Limb (tissue), 2 donors: ENCODE results near the gene CIPC.
A peak's percentile ranks its signal among the peaks of the same experiment; 100 is the strongest.

Experiments
- DNase-seq, 2 donors: peaks; one replicate each; pipeline ENCODE4 v3.0.0-alpha.2; 2016; ENCODE audit errors: extremely low spot score in 2 of 2

CIPC gene

DNA sequence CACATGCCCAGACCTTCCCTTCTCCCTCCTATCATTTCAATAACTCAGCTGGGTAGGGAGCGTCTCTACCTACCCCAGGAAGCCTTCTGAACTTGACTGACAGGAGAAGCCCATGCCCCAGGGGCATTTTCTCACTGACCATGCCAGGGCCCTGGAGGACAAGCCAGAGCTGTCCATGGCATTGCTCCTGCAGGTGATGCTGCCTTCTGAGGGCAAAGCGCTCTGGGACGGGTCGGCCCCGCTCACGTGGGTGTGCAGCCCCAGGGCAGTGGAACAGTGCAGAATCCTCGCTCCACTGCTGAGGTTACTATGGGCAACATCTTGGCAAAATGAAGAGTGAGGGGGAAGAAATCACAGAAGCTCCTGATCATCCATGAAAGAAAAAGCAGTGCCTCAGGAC, 28.5 kb upstream of the CIPC start:
- DNase-seq: no peak

DNA sequence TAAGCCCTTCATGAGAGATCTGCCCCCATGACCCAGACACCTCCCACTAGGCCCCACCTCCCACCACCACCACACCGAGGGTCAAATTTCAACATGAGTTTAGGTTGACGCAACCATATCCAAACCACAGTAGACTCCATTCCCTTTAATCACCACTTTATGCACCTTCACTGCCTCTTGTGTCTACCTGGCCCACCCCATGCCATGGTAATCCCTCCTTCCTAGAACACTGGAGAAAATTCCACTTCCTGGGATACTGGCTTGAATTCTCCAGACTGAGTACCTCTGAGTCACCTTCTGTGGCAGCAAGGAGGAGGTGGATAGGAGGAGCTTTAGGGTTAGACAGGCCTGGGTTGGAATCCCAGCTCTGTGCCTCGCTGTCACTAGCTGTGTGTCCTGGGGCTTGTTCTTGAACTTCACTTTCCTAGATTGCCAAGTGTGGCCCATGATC, 26.1 kb upstream of the CIPC start:
- DNase-seq: no peak

DNA sequence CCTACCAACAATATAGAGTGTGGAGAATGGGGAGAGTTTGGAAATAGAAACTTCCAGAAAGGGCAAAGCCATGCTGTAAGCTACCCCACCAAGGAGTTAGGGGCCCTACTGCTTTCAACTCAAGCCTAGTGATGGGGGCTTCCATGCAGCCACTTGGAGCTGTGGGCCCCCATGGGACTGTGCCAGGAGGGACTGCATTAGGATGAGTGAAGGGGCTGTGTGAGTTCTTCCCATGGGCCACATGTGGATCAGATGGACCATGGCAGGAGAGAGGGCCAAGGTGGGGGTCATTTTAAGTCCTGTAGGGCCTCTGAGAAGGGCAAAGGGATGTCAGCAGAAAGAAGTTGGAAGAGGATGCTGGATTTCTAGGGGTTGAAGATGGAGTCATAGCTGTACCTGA, 23.1 kb upstream of the CIPC start:
- DNase-seq: no peak

DNA sequence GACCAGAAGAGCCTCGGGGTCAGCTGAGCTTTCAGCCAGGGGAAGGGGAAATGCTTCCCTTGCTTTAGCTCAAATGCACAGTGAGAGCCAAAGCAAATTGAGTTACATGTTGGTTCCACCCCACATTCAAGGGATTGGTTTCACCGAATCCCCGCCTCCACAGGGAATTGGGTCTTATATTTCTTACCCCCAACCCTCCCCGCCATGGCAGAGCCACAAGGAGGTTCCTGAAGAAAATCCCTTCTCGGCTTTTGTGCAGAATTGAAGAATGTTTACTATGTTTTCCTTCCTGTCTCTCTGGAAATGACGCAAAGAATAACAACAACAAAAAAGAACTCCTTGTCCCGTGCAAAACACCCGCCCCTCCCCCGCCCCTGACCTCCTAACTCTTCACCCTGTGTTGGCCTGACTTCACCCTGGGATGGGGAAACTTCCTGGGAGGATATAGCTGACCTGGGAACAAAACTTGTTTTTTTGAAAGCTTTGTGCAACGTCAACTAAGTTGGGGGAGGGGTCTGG, 21.9 kb upstream of the CIPC start:
- no peak for DNase-seq

DNA sequence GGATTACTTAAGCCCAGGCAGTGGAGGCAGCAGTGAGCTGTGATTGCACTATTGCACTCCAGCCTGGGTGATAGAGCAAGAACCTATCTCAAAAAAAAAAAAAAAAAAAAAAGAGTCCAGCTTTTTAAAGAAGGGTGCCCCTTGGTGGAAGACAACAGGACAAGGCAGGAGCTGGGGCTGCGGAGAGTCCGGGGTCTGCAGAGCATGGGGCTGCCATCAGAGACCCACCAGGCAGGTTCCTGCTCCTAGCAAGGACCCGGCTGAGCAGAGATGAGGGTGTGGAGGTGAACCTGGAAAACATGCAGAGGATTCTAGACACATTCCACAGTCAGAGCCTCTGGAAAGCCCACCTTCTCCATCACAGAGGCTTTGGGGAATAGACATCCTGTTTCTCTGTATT, 21.0 kb upstream of the CIPC start:
- no peak for DNase-seq

DNA sequence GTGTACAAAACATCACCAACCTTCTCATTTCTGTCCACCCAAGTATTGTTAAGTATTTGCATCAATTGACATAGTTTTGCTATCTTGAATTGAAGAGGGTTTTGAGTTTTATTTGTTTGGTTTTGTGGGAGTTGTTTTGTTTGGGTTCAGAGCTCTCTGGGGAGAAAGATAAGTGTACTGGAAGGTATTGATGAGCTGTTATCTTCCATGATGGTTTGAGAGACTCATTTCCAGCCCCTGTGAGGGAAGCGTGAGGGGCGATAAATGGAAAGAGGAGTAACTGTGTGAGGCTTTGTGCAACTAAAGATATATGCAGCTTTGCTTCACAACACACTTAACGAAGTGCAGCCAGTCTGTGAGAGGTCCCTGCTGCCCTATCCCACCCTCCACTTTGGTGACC, 15.7 kb upstream of the CIPC start:
- no peak for DNase-seq

DNA sequence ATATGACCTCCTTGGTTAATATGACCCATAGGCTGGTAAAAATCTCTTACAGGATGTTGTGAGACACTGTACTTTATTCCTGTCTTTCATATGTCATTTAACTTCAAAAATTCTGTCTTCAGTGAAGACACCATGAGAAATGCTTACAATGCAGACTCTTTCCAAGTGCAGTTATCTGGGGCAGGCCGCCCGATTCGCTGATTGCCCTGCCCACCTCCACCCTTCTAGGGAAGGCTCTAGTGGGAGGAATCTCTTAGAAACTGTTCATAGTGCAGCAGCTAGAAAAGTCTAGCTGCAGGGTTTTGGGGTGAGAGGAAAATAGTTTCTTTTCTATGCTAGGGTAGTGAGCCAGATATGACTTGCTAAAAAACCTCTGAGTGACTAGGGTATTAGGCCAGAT, 15.0 kb upstream of the CIPC start:
- DNase-seq: no peak

DNA sequence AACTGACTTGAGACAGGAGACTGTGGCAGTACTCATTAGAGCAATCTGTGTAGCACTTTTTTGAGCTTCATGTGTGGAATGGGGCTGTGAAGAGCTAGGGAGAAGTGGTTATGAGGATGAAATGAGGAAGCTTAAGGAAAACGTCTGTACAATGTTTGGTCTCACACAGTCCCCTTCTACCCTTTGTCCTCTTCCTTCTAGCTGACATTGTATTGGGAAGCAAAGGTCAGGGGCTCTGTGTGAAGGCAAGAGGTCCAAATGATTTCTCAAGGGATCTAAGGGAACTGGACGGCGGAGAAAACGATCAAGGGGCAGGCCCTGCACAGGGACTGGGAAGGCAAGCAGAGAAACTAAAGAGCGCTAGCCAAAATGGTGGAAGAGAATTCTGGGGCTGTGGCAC, 13.1 kb upstream of the CIPC start:
- DNase-seq: no peak

DNA sequence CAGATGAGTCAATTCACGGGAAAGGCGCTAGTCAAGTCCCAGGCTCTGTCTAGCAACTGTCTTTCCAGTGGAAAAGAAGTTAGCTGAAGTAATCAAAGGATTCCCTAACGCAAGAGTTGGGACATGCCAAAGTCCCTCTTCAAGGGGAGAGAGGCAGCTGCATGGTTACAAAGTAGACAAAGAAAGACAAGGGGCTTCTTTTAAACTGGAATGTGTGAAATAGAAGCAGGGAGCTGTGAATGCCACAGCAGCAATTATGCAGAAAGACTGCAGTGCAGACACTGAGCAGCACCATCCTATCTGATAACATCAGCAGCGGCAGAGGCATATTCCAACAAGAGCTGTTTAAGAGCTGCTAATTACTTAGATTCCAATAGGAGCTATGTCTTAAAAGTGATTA, 12.5 kb upstream of the CIPC start:
- DNase-seq: no peak

DNA sequence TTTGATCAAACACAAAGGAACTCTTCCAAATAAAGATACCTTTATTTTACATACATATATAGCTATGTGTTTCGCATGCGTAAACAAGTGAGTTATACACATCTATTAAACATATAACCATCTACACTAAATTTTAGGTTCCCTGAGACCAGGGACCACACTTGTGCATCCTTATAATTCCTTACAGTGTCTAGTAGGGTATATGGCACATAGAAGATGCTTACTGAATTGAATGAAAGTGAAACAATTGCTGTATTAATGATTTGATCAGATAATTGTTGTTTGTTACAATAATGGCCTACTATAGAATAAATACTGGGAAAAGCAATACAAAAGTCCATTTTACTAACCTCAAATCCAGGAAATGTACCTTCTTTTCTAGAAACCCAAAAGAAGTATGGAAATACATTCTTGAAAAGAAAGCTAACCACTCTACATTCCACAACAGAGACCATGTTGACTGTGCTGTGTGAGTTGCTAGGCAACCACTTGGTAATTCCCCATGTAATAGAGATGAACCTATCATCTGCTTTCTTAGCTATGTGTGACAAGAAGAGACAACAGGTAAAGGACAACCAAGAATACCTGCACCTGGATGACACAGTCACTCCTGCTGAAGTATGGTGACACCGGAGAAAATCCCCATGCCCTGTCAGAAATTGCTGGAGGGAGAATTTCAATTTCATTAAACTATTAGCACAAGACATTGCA, 11.9 kb upstream of the CIPC start:
- DNase-seq: no peak

DNA sequence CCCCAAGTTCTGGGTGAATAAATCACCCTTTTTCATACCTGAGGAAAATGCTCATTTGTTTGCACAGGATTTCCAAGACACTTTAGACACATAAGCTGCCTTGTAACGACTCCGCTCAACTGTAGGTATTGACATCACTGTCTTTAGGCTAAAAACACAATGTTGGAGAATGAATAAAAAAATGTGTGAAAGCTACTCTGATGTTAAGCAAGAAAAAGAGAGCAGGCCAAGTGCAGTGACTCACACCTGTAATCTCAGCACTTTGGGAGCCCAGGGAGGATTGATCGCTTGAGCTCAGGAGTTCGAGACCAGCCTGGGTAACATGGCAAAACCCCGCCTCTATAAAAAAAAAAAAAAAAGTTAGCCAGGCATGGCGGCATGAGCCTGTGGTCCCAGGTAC, 11.1 kb upstream of the CIPC start:
- no peak for DNase-seq

DNA sequence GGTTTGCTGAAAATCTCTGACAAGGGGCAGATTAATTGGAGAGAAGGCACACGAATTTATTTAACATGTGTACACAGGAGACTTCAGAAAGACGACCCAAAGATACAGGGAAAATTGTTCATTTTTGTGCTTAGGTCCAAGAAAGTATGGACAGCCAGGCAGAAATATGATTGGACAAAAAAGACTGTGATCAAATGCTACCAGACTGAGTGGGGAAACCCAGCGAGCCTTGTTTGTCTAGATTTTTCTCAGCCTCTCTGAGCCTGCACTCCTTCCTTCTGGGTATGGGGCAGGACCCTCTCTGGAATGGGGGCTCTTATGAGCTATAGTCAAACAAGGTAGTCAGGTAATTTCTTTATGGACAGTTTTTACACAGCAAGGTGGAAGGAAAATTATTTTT, 10.4 kb upstream of the CIPC start:
- no peak for DNase-seq

DNA sequence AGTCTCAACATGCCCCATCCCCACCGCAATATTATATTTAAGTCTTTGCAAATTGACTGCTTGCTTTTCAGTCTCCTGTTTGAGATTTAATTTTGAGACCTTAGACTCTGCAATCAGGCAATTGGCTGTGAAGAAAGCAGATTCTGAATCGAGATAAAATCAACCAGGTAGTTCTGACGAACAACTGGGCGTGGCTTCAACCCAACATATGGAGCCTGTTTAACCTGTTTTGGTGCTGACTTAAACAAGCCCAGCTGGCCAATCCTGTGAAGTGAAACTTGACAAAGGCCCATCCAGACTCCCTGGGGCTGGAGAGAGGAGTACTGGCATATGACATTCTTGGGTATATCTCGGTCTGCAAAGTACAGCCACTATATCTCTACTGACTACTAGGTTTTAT, 9.8 kb upstream of the CIPC start:
- no peak for DNase-seq

DNA sequence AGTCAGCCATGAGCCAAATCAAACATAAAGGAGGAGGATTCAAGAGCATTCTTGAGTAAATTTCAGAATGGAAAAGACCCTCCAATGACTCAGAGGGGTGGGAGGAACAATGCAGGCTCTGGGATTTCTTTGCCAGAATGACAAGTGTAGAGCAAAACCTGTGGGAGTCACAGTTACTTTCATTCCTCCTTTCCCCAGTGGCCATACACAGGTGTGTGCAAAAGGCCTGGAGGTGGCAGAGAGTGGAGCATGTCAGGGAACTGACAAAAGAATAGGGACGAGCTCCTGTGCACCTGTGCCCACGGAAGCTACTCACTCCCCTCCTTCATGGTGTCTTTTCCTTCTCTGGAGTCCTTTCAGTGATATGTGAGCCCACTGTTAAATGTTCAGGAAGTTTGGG, 9.4 kb upstream of the CIPC start:
- no peak for DNase-seq

DNA sequence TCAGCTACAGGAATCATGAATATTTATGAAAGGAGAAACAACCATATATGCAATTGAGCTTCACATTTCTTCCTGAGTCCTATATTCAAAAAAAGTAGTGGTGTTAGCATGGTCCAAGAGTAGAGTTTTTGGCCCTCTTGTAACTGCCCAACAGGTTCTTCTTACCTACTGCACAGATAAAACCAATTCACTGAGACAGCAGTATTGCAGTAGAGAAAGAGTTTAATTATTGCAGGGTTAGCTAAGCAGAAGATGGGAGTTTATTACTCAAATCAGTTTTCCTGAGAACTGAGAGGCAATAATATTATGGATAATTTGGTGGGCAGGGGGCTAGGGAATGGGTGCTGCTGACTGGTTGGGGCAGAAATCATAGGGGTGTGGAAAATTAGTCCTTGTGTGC, 6.5 kb upstream of the CIPC start:
- no peak for DNase-seq

DNA sequence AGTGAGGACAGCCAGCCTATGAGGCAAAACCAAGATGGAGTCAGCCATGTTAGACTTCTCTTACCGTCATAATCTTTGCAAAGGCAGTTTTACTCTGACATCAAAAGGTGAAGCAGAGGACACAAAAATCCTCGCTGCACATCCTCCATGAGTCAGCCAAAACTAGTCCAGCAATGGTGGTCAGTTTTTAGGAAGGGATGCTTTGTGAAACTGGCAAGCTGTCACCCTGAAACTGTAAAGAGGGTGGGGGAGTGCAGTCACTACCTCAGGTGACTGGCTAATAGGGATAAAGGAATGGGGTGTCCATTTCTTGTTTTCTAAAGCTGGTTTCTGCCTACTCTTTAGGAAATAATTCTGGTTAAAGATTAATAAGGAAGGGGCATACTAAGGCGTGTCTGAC, 5.4 kb upstream of the CIPC start:
- DNase-seq: no peak

DNA sequence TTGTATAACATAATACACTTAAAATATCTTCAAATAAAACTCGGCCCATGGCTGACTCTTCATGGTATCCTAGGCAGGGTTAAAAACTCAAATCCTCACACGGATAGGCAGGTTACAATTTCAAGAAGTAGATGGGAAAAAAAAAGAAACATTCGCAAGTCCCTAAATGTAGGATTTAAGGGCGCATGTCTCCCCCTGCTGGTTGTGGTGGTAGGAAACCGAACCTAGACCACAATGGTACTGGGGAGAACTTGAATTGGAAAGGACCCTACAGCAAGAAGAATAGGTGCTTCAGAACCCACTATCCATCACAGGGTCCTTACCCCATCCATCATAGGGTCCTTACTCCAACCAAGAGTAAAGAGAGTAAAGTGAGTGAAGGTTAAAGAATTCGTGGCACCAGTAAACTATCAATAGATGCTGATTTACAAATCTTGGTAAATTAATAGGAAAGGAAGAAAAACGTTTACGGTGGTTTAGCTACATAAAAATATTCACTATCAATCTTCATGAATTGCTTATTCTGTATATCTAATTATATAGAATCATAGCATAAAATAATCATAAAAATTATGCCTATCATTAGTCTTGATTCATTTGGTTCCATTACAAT, 3.3 kb upstream of the CIPC start:
- DNase-seq: peak; percentile 73 to 83

DNA sequence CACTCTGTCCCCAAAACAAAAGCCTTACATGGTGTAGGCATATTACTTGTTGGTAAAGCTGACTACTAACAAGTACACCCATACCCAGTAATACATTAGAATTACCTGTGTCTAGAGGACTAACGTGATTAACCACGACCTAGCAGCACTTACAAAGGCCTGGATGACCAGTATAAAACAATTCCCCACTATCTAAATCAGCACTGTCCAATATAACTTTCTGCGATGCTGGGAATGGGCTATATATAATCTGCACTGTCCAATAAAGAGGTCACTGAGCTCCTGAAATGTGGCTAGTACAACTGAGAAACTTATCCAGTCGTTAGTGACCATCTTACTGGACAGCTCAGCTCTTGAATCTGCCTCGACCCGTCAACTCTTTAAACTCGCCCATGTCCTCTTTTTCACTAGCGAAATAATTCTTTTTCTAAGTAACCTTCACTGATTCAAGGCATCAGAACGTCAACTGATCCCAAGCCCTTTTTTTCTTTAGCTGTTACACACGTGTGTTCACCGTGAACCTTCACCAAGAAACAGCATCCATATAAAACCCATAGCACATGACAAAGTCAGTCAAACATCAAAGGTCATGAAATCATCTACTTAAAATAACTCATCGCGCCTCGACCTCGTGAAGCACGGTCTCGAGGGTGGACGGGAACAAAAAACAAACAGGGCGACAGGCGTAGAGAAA, 905 bp upstream of the CIPC start:
- no peak for DNase-seq

DNA sequence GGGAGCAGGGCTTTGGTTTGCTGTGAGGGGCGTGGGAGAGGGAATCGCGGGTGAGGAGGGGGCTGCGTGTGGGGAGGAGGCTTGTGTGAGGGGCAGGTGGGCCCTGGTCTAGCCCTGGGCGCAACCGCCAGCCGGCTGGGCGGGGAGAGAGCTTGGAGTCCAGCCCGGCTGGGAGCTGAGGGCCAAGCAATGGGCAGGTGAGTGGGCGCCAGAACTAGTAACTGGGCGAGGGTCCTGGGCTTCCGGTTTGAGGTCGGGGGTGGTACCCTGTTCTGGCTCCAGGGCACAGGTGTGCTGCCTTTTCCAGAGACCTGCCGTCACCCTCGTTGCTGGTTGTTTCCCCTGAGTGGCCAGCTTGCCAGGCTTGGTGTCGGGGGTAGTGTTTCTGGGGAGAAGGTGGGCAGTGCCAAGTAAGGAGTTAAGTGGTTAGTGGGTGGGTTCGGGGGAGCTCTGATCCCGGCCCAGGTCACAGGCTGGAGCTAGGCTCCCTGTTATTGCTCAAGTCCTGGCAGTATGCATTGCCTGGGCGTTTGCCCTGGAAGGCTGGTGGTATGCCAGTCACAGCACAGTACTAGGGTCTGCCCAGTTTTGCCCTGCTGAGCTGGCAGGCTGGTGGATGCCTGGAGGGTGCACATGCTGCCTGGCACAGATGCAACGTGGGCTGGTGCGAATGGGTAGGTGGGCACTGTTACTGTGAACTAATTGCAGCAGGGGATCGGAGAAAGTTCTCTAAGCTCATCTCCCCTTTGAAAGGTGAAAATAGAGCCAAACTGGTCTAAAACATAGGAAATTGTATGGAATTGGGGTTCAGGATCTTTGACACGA, 683 bp downstream of the CIPC start:
- peak in 1 of 2 donors; percentile 52 for DNase-seq

DNA sequence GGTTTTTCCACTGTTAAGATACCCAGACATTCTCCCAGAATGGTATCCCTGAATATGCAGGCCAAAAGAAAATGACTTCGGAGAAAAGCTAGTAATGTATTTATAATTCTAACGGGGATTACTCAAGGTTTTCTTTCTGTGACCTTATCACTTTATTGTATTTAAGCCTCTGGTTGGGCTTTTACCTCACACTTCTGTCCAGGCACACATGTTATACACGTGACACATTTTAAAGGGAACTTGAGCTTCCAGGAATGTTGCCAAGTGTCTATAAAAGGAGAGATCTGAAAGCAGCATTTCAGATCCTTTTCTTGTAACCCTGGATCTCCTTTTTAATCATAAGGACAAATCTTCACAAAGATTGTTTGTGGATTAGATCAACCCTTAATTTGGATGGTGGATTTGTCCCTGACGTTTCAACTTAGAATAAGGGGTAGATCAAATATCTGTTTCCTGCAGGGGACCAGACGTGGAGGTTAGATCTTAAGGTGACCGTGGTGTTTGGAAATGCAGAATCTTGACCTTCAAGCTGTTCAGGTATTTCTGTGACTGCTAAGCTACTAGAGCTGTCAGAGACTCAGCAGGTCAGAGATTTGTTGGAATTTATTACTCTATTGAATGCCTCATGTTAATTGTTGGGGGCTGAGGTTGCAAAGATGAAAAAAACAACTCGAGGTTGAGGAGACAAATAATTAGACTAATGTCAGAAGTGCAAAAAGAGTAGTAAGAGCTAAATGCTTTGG, 1.5 kb downstream of the CIPC start:
- DNase-seq: peak in 1 of 2 donors; percentile 59

DNA sequence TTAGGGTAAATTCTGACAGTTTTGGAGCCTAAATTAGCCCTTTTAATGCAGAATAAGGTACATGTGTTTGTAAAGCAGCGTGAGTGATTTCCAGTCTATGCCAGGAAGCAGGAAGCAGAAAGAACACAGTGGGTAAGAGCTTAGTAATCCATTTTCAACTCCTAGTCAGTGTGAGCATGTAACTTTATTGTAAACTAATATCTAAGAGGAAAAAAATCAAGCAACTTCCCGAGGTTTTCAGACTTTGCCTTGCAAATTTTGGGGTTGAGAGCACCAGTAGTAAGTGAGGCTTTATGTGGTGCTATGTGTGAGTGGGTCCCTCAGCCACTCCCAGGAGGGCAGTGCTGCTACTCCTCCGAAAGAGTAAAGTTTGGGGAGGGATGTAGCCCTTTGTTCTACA, 2.9 kb downstream of the CIPC start:
- DNase-seq: no peak
